MM.1S (cell line): ENCODE data around the gene ALDH8A1.

Source experiments
- DNase-seq: peaks from one replicate; pipeline ENCODE4 v3.0.0-alpha.2; 2015
- H2AFZ ChIP-seq: fragments of 300-600 bp; sonication (generic); 2 replicates; pipeline ENCODE4 v1.6.0; 2016; ENCODE audit warnings: antibody characterized with exemption, low read length
- H3F3A ChIP-seq: fragments of 300-600 bp; sonication (generic); 2 replicates; pipeline ENCODE4 v1.6.1; 2016; ENCODE audit warnings: mild to moderate bottlenecking, antibody characterized with exemption, low read length, moderate library complexity, mixed read lengths; ENCODE audit not compliant: insufficient read depth
- H3K27ac ChIP-seq: fragments of 300-600 bp; sonication (generic); 2 replicates; pipeline ENCODE4 v1.5.1; 2016; ENCODE audit warnings: mild to moderate bottlenecking, low read length
- H3K27me3 ChIP-seq: fragments of 300-600 bp; sonication (generic); replicated peaks from 2 replicates; pipeline ENCODE4 v1.6.0; 2016; ENCODE audit warnings: low read length; ENCODE audit not compliant: insufficient read depth
- H3K36me3 ChIP-seq: fragments of 300-600 bp; sonication (generic); replicated peaks from 2 replicates; pipeline ENCODE4 v1.6.1; 2016; ENCODE audit warnings: mild to moderate bottlenecking, low read length, mixed read lengths; ENCODE audit not compliant: insufficient read depth
- H3K4me1 ChIP-seq: fragments of 300-600 bp; sonication (generic); 2 replicates; pipeline ENCODE4 v1.6.1; 2016; ENCODE audit warnings: low read length, mixed read lengths
- H3K4me2 ChIP-seq: fragments of 300-600 bp; sonication (generic); 2 replicates; pipeline ENCODE4 v1.6.0; 2016; ENCODE audit warnings: low read depth, low read length
- H3K4me3 ChIP-seq: fragments of 300-600 bp; sonication (generic); 2 replicates; pipeline ENCODE4 v1.5.1; 2016; ENCODE audit warnings: low read length, mixed read lengths
- H3K79me2 ChIP-seq: fragments of 300-600 bp; sonication (generic); 2 replicates; pipeline ENCODE4 v1.6.1; 2016; ENCODE audit warnings: mixed run types, low read length, mixed read lengths
- H3K9ac ChIP-seq: fragments of 300-600 bp; sonication (generic); 2 replicates; pipeline ENCODE4 v1.6.1; 2016; ENCODE audit warnings: low read length, mixed read lengths
- H3K9me2 ChIP-seq: fragments of 300-600 bp; sonication (generic); replicated peaks from 2 replicates; pipeline ENCODE4 v1.6.1; 2016; ENCODE audit warnings: mild to moderate bottlenecking, low read length, mixed read lengths; ENCODE audit not compliant: insufficient read depth
- H3K9me3 ChIP-seq: fragments of 300-600 bp; sonication (generic); replicated peaks from 2 replicates; pipeline ENCODE4 v1.6.1; 2016; ENCODE audit warnings: mild to moderate bottlenecking, low read length, mixed read lengths; ENCODE audit not compliant: insufficient read depth
- H4K20me1 ChIP-seq: fragments of 300-600 bp; sonication (generic); 2 replicates; pipeline ENCODE4 v1.6.1; 2016; ENCODE audit warnings: mild to moderate bottlenecking, low read length, moderate library complexity, mixed read lengths; ENCODE audit not compliant: insufficient read depth
- EZH2 ChIP-seq: fragments of 300-600 bp; sonication (generic); optimal IDR thresholded peaks from 2 replicates; pipeline ENCODE3; 2017; ENCODE audit warnings: low read depth, mild to moderate bottlenecking, antibody characterized with exemption, low read length, mixed read lengths
- EZH2phosphoT487 ChIP-seq: fragments of 300-600 bp; sonication (generic); IDR thresholded peaks from 2 replicates; pipeline ENCODE4 v1.6.1; 2018; ENCODE audit warnings: antibody characterized with exemption, low read length
- TF ChIP-seq, protein P1 (sequence below): fragments of 300-600 bp; sonication (generic); IDR thresholded peaks from 2 replicates; pipeline ENCODE4 v1.5.1; 2016; ENCODE audit warnings: antibody characterized with exemption, low read length, mixed read lengths

ALDH8A1 gene

DNA sequence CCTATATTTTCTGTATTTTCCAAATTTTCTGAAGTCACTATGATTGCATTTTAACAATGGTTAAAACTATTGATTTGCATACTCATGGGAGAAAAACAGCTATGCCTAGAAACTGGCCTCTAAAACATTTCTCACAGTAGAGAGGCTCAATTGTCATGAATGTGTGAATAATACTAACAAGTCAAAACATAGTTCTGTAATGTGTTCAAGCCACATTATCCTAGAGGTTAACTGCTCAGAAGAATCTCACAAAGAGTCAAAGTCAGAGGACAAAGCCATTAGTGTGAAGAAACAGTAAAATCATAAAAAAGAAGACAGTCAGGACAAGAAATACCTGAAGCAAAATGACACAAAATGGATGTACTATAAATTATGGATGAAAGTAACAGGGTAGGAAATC, 12.5 kb upstream of the ALDH8A1 start:
- Histone ChIP-seq H3F3A (no peaks in the 10 kb centered on the region), H4K20me1 (no peaks in the 10 kb centered on the region), H3K36me3 (peaks cover 14% of the 10 kb centered on the region; the same call in 1 of the 2 replicates), H3K27me3 (no peaks in the 10 kb centered on the region), H3K9me2 (no peaks in the 10 kb centered on the region), H3K79me2 (no peaks in the 10 kb centered on the region), H3K27ac (no peak overlapping the region), H3K4me3 (no peak overlapping the region), H2AFZ (no peak overlapping the region), H3K4me2 (no peak overlapping the region), H3K9me3 (no peaks in the 10 kb centered on the region), H3K4me1 (no peaks in the 10 kb centered on the region), H3K9ac (no peak overlapping the region)
- no peak for DNase-seq
- TF ChIP-seq EZH2 (no peak), EZH2phosphoT487 (no peak)
- TF ChIP-seq, protein P1, sequence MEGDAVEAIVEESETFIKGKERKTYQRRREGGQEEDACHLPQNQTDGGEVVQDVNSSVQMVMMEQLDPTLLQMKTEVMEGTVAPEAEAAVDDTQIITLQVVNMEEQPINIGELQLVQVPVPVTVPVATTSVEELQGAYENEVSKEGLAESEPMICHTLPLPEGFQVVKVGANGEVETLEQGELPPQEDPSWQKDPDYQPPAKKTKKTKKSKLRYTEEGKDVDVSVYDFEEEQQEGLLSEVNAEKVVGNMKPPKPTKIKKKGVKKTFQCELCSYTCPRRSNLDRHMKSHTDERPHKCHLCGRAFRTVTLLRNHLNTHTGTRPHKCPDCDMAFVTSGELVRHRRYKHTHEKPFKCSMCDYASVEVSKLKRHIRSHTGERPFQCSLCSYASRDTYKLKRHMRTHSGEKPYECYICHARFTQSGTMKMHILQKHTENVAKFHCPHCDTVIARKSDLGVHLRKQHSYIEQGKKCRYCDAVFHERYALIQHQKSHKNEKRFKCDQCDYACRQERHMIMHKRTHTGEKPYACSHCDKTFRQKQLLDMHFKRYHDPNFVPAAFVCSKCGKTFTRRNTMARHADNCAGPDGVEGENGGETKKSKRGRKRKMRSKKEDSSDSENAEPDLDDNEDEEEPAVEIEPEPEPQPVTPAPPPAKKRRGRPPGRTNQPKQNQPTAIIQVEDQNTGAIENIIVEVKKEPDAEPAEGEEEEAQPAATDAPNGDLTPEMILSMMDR: no peak

DNA sequence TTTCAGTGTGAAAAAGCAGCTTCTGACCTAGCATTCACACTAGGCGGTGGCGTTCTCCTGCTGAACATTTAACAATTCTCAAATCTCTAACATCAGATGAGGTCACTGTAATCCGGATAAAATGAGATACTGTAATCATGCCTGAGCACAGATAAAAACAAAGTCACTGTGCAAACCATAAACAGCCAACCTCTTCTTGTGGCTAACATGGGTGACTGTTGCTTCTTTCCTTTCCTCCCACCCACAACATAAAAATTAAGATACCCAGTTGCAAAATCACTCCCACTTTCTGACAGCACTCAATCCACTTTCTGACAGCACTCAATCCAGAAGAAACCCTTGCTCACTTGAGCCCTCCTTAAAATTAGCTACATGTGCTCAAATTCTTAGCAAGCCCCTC, 11.5 kb upstream of the ALDH8A1 start:
- Histone ChIP-seq H4K20me1 (no peaks in the 10 kb centered on the region), H3K4me3 (no peak overlapping the region), H2AFZ (no peak overlapping the region), H3K9me3 (no peaks in the 10 kb centered on the region), H3K9me2 (no peaks in the 10 kb centered on the region), H3K79me2 (no peaks in the 10 kb centered on the region), H3F3A (no peaks in the 10 kb centered on the region), H3K36me3 (peaks cover 13% of the 10 kb centered on the region; the same call in 1 of the 2 replicates), H3K27me3 (no peaks in the 10 kb centered on the region), H3K27ac (no peak overlapping the region), H3K9ac (no peak overlapping the region), H3K4me1 (no peaks in the 10 kb centered on the region), H3K4me2 (no peak overlapping the region)
- TF ChIP-seq EZH2phosphoT487: no peak
- TF ChIP-seq EZH2: no peak
- no peak for DNase-seq

- no peaks in the 10 kb centered on the region for H3K4me1 ChIP-seq
- H3K27me3 ChIP-seq: no peaks in the 10 kb centered on the region
- H3F3A ChIP-seq: no peaks in the 10 kb centered on the region
- H3K9ac ChIP-seq: no peak overlapping the region
- H3K9me2 ChIP-seq: no peaks in the 10 kb centered on the region
- no peaks in the 10 kb centered on the region for H3K79me2 ChIP-seq
- TF ChIP-seq EZH2: no peak
- TF ChIP-seq EZH2phosphoT487: no peak
- TF ChIP-seq, protein P1: no peak
- no peak overlapping the region for H3K27ac ChIP-seq
- DNase-seq: no peak
- no peak overlapping the region for H2AFZ ChIP-seq
- no peak overlapping the region for H3K4me3 ChIP-seq
- no peaks in the 10 kb centered on the region for H3K9me3 ChIP-seq
- H3K36me3 ChIP-seq: no peaks in the 10 kb centered on the region
- H4K20me1 ChIP-seq: no peaks in the 10 kb centered on the region
- no peak overlapping the region for H3K4me2 ChIP-seq
These were observed 9.7 kb upstream of the ALDH8A1 start for GRCh38 chr6:134959603-134960002.

GRCh38 chr6:134956676-134957075, 6.8 kb upstream of the ALDH8A1 start:
- H3K27me3 ChIP-seq: no peaks in the 10 kb centered on the region
- H3K36me3 ChIP-seq: no peaks in the 10 kb centered on the region
- no peak overlapping the region for H3K4me2 ChIP-seq
- TF ChIP-seq EZH2phosphoT487 (no peak), EZH2 (no peak)
- TF ChIP-seq, protein P1: no peak
- no peaks in the 10 kb centered on the region for H3K79me2 ChIP-seq
- H3K9me3 ChIP-seq: no peaks in the 10 kb centered on the region
- no peak overlapping the region for H3K27ac ChIP-seq
- H3K9me2 ChIP-seq: no peaks in the 10 kb centered on the region
- no peaks in the 10 kb centered on the region for H4K20me1 ChIP-seq
- H3K4me3 ChIP-seq: no peak overlapping the region
- no peaks in the 10 kb centered on the region for H3K4me1 ChIP-seq
- no peak overlapping the region for H2AFZ ChIP-seq
- DNase-seq: no peak
- no peak overlapping the region for H3K9ac ChIP-seq
- H3F3A ChIP-seq: no peaks in the 10 kb centered on the region
